GM12878 (cell line): Measurements from ENCODE around the gene ALDH18A1. TPM values are rescaled to one million over a fixed set of nuclear protein-coding genes. Genes with fewer than 3 reads are reported as not detected.

Experiments used
- ATAC-seq: fragments of 200-7000 bp; cut with Tn5 transposase; 3 replicates; pipeline ENCODE4 v1.9.1; 2020; ENCODE audit warnings: mild to moderate bottlenecking, moderate library complexity
- BruUV-seq: library from RNA; stranded (reverse); fragments of 400-500 nt; replicated peaks from 2 replicates; lab custom pipeline; 2021; lab: Mats Ljungman, UMichigan
- CTCF ChIA-PET: fragments of 300-600 bp; sonication (Branson Sonifier 250); formaldehyde crosslinking; extraction: SDS; loops from one replicate; lab custom pipeline; 2021; ENCODE audit warnings: inconsistent platforms; lab: Yijun Ruan, JAX
- POLR2A ChIA-PET: fragments of 350-600 bp; formaldehyde crosslinking; extraction: SDS; loops from one replicate; lab custom pipeline; 2021; ENCODE audit warnings: inconsistent platforms; lab: Charles Lee
- RAD21 ChIA-PET: fragments of 300-600 bp; sonication (Branson Sonifier 250); formaldehyde crosslinking; loops from one replicate; lab custom pipeline; 2023; ENCODE audit warnings: antibody characterized with exemption; ENCODE audit not compliant: unreplicated experiment; lab: Charles Lee
- SMC1A ChIA-PET: fragments of 300-600 bp; sonication (Branson Sonifier 250); formaldehyde crosslinking; loops from one replicate; lab custom pipeline; 2023; ENCODE audit not compliant: unreplicated experiment, uncharacterized antibody; lab: Charles Lee
- DNase-seq: peaks from one replicate; pipeline ENCODE4 v3.0.0-alpha.2; 2011; ENCODE audit warnings: low read depth, low spot score
- FAIRE-seq: peaks from 3 replicates; lab custom pipeline; 2011; peaks lifted over from hg19 to GRCh38; lab: Jason Lieb, UNC
- H2AFZ ChIP-seq: 2 replicates; pipeline ENCODE4 v1.6.0; 2011; ENCODE audit warnings: low read depth, low read length, control low read depth; ENCODE audit not compliant: control insufficient read depth
- H3K27ac ChIP-seq: 2 replicates; pipeline ENCODE4 v1.5.1; 2011; ENCODE audit warnings: control low read depth; ENCODE audit not compliant: control insufficient read depth, insufficient read depth
- H3K27me3 ChIP-seq, 2 experiments: replicated peaks in 1 of 2; 2 replicates each; pipeline versions ENCODE4 v1.6.0 to v1.6.1; 2011; ENCODE audit warnings: low read length in 1 of 2; ENCODE audit not compliant: control insufficient read depth in 2 of 2, insufficient read depth in 2 of 2
- H3K36me3 ChIP-seq, 2 experiments: 2 replicates each; pipeline ENCODE4 v1.5.1; 2011; ENCODE audit warnings: low read length in 1 of 2; ENCODE audit not compliant: control insufficient read depth in 2 of 2, insufficient read depth in 2 of 2
- H3K4me1 ChIP-seq: 2 replicates; pipeline ENCODE4 v1.6.1; 2011; ENCODE audit warnings: mild to moderate bottlenecking, low read length, moderate library complexity, mixed read lengths; ENCODE audit not compliant: control insufficient read depth, insufficient read depth
- H3K4me2 ChIP-seq: 2 replicates; pipeline ENCODE4 v1.6.0; 2011; ENCODE audit warnings: control low read depth; ENCODE audit not compliant: control insufficient read depth, insufficient read depth
- H3K4me3 ChIP-seq: fragments of 200-600 bp; sonication (generic); 2 replicates; pipeline ENCODE4 v1.5.1; 2016
- H3K79me2 ChIP-seq: 2 replicates; pipeline ENCODE4 v1.6.0; 2011; ENCODE audit warnings: low read length; ENCODE audit not compliant: control insufficient read depth, insufficient read depth
- H3K9ac ChIP-seq: 2 replicates; pipeline ENCODE4 v1.8.0; 2011; ENCODE audit warnings: low read length, control low read depth, mixed read lengths; ENCODE audit not compliant: control insufficient read depth, insufficient read depth
- H3K9me3 ChIP-seq: replicated peaks from 3 replicates; pipeline ENCODE4 v1.5.1; 2011; ENCODE audit warnings: mild to moderate bottlenecking, low read length; ENCODE audit not compliant: control insufficient read depth, insufficient read depth
- H4K20me1 ChIP-seq: 2 replicates; pipeline ENCODE4 v1.6.0; 2011; ENCODE audit not compliant: control insufficient read depth, insufficient read depth
- CBFB ChIP-seq: IDR thresholded peaks from 2 replicates; pipeline ENCODE4 v1.6.1; 2016; ENCODE audit warnings: antibody characterized with exemption, low read depth
- MTA2 ChIP-seq: fragments of 450-650 bp; IDR thresholded peaks from 2 replicates; pipeline ENCODE4 v1.6.1; 2016; ENCODE audit warnings: low read depth, mild to moderate bottlenecking, moderate library complexity
- NFIC ChIP-seq: IDR thresholded peaks from 2 replicates; pipeline ENCODE4 v1.6.1; 2012; ENCODE audit warnings: low read depth, mild to moderate bottlenecking, inconsistent platforms, low read length, moderate library complexity
- RUNX3 ChIP-seq: IDR thresholded peaks from 2 replicates; pipeline ENCODE4 v1.6.1; 2012; ENCODE audit warnings: low read length, inconsistent platforms
- ZNF217 ChIP-seq: fragments of 450-650 bp; IDR thresholded peaks from 2 replicates; pipeline ENCODE4 v1.6.1; 2017; ENCODE audit warnings: antibody characterized with exemption, mild to moderate bottlenecking
- WGBS: methylation state at CpG from one replicate; pipeline ENCODE4 v1.1.6; 2016; ENCODE audit warnings: low lambda C conversion rate; ENCODE audit not compliant: insufficient replicate concordance, insufficient coverage; ENCODE audit errors: missing lambda C conversion rate; 5-methylcytosine and 5-hydroxymethylcytosine counted together
- in situ Hi-C: fragments of 300-500 bp; cut with MboI; formaldehyde crosslinking; loops from 9 replicates; pipeline ENCODE4 v1.14.3; 2018; ENCODE audit warnings: mixed read lengths
- intact Hi-C: fragments of 100-400 bp; cut with micrococcal nuclease; formaldehyde crosslinking; loops from one replicate; pipeline ENCODE4 v1.14.2; 2022; ENCODE audit not compliant: unreplicated experiment
- polyA plus RNA-seq, 11 experiments: library from polyadenylated mRNA; depleted of rRNA in 4 of 11; unstranded in 6 of 11; stranded (reverse) in 5 of 11; fragments of >200 nt; fragmentation: Nextera tagmentation in 4 of 11; fragmentation: Illumina TruSeq in 1 of 11; extraction: Ambion mirVana in 4 of 11; extraction: Trizol in 1 of 11; gene quantifications; 1 replicate in 1 of 11; 2 replicates in 10 of 11; pipeline versions ENCODE4 v1.2.1 to v1.2.3, GENCODE V29; 2011 to 2016; ENCODE audit warnings: inconsistent platforms in 2 of 11, missing spikeins in 2 of 11, low read depth in 1 of 11
- total RNA-seq, 4 experiments: library from RNA; depleted of rRNA in 3 of 4; stranded (reverse); fragments of >200 nt in 3 of 4; fragmentation: Illumina TruSeq in 1 of 4; extraction: Trizol in 1 of 4; gene quantifications; 2 replicates each; pipeline versions ENCODE4 v1.2.1 to v1.2.3, GENCODE V29; 2013 to 2021
- TF ChIP-seq, protein P1 (sequence below): fragments of 450-650 bp; IDR thresholded peaks from 2 replicates; pipeline ENCODE4 v1.6.1; 2016; ENCODE audit warnings: mild to moderate bottlenecking, moderate library complexity, borderline replicate concordance
- TF ChIP-seq, protein P2 (sequence below): fragments of 450-650 bp; IDR thresholded peaks from 2 replicates; pipeline ENCODE4 v1.6.1; 2017; ENCODE audit warnings: borderline replicate concordance
- TF ChIP-seq, protein P3 (sequence below): fragments of 450-650 bp; IDR thresholded peaks from 2 replicates; pipeline ENCODE4 v1.6.1; 2018; ENCODE audit warnings: mild to moderate bottlenecking, low read depth, moderate library complexity; ENCODE audit not compliant: partially characterized antibody
- TF ChIP-seq, protein P4 (sequence below): fragments of 450-650 bp; IDR thresholded peaks from 2 replicates; pipeline ENCODE4 v1.6.1; 2017; ENCODE audit warnings: antibody characterized with exemption, mild to moderate bottlenecking, moderate library complexity

Gene ALDH18A1
- total and polyA plus RNA-seq, 10 of the 15 experiments (the other 5 are each of a cell fraction or from before 2014, with no cell fraction given): 24.3 to 118 (median 99.3) TPM

DNA sequence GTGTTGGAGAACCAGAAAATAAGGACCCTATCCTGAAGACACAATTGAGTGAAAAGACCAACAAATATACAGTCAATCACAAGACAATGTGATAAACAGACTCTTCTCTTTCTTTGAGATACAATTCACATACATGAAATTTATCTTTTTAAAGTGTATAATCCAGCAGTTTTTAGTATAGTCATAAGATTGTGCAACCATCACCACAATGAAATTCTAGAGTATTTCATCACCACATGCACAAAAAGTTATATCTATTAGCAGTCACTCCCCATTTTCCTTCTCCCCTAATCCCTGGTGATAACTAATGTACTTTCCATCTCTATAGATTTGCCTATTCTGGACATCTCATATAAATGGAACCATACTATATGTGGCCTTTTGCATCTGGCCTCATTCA is 87.1 kb downstream of the ALDH18A1 start (continued):
- TF ChIP-seq, protein P1, sequence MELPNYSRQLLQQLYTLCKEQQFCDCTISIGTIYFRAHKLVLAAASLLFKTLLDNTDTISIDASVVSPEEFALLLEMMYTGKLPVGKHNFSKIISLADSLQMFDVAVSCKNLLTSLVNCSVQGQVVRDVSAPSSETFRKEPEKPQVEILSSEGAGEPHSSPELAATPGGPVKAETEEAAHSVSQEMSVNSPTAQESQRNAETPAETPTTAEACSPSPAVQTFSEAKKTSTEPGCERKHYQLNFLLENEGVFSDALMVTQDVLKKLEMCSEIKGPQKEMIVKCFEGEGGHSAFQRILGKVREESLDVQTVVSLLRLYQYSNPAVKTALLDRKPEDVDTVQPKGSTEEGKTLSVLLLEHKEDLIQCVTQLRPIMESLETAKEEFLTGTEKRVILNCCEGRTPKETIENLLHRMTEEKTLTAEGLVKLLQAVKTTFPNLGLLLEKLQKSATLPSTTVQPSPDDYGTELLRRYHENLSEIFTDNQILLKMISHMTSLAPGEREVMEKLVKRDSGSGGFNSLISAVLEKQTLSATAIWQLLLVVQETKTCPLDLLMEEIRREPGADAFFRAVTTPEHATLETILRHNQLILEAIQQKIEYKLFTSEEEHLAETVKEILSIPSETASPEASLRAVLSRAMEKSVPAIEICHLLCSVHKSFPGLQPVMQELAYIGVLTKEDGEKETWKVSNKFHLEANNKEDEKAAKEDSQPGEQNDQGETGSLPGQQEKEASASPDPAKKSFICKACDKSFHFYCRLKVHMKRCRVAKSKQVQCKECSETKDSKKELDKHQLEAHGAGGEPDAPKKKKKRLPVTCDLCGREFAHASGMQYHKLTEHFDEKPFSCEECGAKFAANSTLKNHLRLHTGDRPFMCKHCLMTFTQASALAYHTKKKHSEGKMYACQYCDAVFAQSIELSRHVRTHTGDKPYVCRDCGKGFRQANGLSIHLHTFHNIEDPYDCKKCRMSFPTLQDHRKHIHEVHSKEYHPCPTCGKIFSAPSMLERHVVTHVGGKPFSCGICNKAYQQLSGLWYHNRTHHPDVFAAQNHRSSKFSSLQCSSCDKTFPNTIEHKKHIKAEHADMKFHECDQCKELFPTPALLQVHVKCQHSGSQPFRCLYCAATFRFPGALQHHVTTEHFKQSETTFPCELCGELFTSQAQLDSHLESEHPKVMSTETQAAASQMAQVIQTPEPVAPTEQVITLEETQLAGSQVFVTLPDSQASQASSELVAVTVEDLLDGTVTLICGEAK: no peak
- TF ChIP-seq NFIC: no peak

DNA sequence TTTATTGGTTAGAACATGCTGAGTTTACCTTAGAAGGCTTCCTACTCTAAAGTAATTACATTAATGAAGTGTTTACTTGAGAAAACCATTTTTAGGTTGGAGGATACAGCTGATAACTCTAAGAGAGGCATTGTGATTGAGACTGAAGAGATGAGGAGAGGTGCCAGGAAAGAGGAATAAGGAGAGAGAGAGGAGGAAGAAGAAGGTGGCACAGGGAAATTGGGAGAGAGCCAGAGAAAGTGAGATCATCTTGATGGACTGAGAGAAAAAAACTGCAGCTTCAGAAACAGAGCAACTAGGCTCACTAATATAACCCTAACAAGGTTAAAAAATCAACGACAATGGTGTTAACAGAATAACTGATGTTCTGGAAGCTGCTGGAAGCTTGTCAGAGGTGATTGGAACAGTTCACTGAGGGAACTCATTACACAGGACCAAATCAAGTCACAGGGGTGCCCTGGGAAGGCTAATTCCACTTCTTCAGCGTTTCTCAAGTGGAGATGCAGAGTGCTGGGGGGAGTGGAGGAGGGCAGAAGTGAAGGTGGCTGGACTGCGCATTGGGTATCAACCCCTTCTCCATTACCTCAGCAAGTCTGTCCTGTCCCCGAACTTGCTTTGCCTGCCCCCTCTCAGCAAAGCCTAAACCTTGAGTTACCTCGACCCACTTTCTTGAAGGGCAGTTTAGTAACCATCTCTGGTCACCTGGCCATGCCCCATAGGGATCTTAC is 88.4 kb downstream of the ALDH18A1 start:
- no peak overlapping the region for H2AFZ ChIP-seq
- no peak overlapping the region for H3K4me2 ChIP-seq
- intact Hi-C loops (no loop called here), in situ Hi-C loops (no loop called here)
- H3K4me3 ChIP-seq: no peak overlapping the region
- 27% methylated on average over 5 of the region's 5 CpGs for WGBS
- ChIA-PET RAD21 (no interaction called here), POLR2A (interaction anchor here (0.6 kb wide), 1 partner anchor 169 kb away, joined by 3 read pairs; no protein-coding TSS in a partner anchor), SMC1A (no interaction called here), CTCF (no interaction called here)
- H3K27me3 ChIP-seq: no peaks in the 10 kb centered on the region
- no peaks in the 10 kb centered on the region for H3K79me2 ChIP-seq
- no peak overlapping the region for H3K27ac ChIP-seq
- no peaks in the 10 kb centered on the region for H3K36me3 ChIP-seq
- DNase-seq (no peak), FAIRE-seq (no peak), ATAC-seq (no peak)
- no peaks in the 10 kb centered on the region for H3K4me1 ChIP-seq
- TF ChIP-seq, protein P2, sequence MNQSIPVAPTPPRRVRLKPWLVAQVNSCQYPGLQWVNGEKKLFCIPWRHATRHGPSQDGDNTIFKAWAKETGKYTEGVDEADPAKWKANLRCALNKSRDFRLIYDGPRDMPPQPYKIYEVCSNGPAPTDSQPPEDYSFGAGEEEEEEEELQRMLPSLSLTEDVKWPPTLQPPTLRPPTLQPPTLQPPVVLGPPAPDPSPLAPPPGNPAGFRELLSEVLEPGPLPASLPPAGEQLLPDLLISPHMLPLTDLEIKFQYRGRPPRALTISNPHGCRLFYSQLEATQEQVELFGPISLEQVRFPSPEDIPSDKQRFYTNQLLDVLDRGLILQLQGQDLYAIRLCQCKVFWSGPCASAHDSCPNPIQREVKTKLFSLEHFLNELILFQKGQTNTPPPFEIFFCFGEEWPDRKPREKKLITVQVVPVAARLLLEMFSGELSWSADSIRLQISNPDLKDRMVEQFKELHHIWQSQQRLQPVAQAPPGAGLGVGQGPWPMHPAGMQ: no peak
- TF ChIP-seq ZNF217 (no peak), MTA2 (no peak), CBFB (no peak), RUNX3 (no peak)
- TF ChIP-seq, protein P3, sequence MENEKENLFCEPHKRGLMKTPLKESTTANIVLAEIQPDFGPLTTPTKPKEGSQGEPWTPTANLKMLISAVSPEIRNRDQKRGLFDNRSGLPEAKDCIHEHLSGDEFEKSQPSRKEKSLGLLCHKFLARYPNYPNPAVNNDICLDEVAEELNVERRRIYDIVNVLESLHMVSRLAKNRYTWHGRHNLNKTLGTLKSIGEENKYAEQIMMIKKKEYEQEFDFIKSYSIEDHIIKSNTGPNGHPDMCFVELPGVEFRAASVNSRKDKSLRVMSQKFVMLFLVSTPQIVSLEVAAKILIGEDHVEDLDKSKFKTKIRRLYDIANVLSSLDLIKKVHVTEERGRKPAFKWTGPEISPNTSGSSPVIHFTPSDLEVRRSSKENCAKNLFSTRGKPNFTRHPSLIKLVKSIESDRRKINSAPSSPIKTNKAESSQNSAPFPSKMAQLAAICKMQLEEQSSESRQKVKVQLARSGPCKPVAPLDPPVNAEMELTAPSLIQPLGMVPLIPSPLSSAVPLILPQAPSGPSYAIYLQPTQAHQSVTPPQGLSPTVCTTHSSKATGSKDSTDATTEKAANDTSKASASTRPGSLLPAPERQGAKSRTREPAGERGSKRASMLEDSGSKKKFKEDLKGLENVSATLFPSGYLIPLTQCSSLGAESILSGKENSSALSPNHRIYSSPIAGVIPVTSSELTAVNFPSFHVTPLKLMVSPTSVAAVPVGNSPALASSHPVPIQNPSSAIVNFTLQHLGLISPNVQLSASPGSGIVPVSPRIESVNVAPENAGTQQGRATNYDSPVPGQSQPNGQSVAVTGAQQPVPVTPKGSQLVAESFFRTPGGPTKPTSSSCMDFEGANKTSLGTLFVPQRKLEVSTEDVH: no peak
- TF ChIP-seq, protein P4, sequence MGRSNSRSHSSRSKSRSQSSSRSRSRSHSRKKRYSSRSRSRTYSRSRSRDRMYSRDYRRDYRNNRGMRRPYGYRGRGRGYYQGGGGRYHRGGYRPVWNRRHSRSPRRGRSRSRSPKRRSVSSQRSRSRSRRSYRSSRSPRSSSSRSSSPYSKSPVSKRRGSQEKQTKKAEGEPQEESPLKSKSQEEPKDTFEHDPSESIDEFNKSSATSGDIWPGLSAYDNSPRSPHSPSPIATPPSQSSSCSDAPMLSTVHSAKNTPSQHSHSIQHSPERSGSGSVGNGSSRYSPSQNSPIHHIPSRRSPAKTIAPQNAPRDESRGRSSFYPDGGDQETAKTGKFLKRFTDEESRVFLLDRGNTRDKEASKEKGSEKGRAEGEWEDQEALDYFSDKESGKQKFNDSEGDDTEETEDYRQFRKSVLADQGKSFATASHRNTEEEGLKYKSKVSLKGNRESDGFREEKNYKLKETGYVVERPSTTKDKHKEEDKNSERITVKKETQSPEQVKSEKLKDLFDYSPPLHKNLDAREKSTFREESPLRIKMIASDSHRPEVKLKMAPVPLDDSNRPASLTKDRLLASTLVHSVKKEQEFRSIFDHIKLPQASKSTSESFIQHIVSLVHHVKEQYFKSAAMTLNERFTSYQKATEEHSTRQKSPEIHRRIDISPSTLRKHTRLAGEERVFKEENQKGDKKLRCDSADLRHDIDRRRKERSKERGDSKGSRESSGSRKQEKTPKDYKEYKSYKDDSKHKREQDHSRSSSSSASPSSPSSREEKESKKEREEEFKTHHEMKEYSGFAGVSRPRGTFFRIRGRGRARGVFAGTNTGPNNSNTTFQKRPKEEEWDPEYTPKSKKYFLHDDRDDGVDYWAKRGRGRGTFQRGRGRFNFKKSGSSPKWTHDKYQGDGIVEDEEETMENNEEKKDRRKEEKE: no peak
- BruUV-seq: no TSS peak
- H3K9me3 ChIP-seq: no peaks in the 10 kb centered on the region
- H3K9ac ChIP-seq: no peak overlapping the region
- no peaks in the 10 kb centered on the region for H4K20me1 ChIP-seq
